ENCODE results near the gene MAP4K3. TPM values are rescaled to one million over a fixed set of nuclear protein-coding genes. Genes with fewer than 3 reads are reported as not detected.

The MAP4K3 gene
- total RNA-seq, 1 donor from 2014 or later: 34.1 TPM

DNA sequence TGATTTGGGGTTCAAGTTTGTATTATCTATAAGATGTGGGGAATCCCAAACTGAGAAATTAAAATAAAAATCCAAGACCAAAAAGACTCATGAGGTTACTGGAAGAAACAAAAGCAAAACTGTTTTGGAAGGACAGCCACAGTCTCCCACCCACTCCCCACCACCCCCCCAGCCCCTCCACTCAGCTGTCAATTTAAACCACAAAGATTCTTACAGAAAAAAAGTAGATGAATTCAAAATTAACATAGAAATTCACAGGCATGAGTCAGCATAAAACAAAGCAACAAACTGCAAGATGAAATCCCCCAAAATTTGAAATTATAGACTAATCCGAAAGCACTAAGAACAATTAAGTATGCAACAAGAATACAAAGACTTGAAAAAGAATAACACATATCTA, 12.1 kb downstream of the MAP4K3 start:
- H3K27me3 ChIP-seq: no peaks in the 10 kb centered on the region
- H3K4me1 ChIP-seq: peaks cover 0 to 14% of the 10 kb centered on the region in 2 donors
- TF ChIP-seq, protein P1, sequence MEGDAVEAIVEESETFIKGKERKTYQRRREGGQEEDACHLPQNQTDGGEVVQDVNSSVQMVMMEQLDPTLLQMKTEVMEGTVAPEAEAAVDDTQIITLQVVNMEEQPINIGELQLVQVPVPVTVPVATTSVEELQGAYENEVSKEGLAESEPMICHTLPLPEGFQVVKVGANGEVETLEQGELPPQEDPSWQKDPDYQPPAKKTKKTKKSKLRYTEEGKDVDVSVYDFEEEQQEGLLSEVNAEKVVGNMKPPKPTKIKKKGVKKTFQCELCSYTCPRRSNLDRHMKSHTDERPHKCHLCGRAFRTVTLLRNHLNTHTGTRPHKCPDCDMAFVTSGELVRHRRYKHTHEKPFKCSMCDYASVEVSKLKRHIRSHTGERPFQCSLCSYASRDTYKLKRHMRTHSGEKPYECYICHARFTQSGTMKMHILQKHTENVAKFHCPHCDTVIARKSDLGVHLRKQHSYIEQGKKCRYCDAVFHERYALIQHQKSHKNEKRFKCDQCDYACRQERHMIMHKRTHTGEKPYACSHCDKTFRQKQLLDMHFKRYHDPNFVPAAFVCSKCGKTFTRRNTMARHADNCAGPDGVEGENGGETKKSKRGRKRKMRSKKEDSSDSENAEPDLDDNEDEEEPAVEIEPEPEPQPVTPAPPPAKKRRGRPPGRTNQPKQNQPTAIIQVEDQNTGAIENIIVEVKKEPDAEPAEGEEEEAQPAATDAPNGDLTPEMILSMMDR (IDR thresholded peaks at IDR 0.05): no peak
- H3K36me3 ChIP-seq: no peaks in the 10 kb centered on the region
- H3K9me3 ChIP-seq: no peaks in the 10 kb centered on the region
- no peak for DNase-seq (ENCODE audit: low spot score in 2 of 2)
- intact Hi-C loops (cut with DNase I): no loop called here
- H3K4me3 ChIP-seq: no peak overlapping the region
- H3K27ac ChIP-seq: no peak overlapping the region

DNA sequence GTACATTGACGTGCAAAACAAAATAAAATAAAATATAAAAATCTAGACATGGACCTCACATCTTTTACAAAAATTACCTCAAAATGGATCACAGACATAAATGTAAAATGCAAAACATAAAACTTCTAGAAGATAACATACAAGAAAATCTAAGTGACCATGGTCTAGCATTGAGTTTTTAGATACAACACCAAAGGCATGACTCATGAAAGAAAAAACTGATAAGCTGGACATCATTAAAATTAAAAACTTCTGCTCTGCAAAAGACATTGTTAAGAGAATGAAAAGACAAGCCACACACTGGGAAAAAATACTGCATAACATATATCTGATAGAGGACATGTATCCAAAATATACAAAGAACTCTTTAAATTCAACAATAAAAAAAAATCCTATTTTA, 14.4 kb downstream of the MAP4K3 start:
- H3K9me3 ChIP-seq: no peaks in the 10 kb centered on the region
- no peaks in the 10 kb centered on the region for H3K36me3 ChIP-seq
- H3K4me3 ChIP-seq: no peak overlapping the region
- TF ChIP-seq, protein P1 (IDR thresholded peaks at IDR 0.05): no peak
- peaks cover 0 to 18% of the 10 kb centered on the region in 2 donors for H3K4me1 ChIP-seq
- H3K27ac ChIP-seq: no peak overlapping the region
- DNase-seq (ENCODE audit: low spot score in 2 of 2): no peak
- intact Hi-C loops (cut with DNase I): no loop called here
- no peaks in the 10 kb centered on the region for H3K27me3 ChIP-seq

GRCh38 chr2:39421354-39421753, 15.7 kb downstream of the MAP4K3 start:
- TF ChIP-seq, protein P1 (IDR thresholded peaks at IDR 0.05): no peak
- no peaks in the 10 kb centered on the region for H3K27me3 ChIP-seq
- intact Hi-C loops (cut with DNase I): no loop called here
- peaks cover 0 to 23% of the 10 kb centered on the region in 2 donors for H3K4me1 ChIP-seq
- no peaks in the 10 kb centered on the region for H3K9me3 ChIP-seq
- H3K36me3 ChIP-seq: no peaks in the 10 kb centered on the region
- DNase-seq (ENCODE audit: low spot score in 2 of 2): no peak
- no peak overlapping the region for H3K27ac ChIP-seq
- no peak overlapping the region for H3K4me3 ChIP-seq

DNA sequence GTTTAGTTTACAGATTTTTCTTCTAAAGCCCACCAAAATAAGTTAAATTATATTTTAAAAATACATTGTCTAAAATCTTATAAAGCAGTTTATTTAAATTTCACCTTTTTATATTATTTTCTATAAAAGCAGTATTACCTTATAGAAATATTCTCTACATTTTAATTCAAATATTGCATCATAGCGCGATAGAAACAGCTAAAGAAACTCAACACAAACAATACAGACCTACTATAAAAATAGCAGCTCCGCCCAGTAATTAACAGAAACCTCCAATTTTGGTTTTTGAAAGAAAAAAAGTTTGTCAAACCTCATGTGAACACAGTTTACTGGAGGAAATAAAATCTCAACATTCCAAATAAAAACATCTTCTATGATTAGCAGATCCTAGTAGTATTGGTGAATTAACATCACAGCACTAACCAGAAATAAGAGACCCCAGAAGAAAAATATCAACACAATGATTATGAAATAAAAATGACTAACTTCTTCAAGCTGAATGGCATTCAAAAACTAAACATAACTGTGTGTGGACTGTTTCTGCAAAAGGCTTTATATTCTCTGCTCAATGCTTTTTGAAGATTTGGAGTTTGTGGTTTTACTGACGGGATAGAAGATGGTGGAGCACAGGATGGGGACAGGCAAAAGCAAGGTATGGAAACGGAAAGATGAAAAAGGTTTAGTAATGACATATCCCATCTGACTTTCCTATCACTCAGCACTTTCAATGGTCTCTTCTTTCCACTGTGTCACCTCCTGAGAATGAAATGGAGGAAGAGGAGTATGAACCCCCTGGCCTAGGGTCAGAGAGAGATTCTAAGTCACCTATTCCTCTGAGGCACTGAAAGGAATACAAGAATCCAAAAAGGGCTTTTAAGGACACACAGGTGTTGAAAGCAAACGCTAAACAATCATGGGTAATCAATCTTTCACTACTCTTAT, 17.5 kb downstream of the MAP4K3 start:
- intact Hi-C loops (cut with DNase I): no loop called here
- H3K27ac ChIP-seq: peak overlapping the region in 1 of 2 donors; percentile 14
- no peaks in the 10 kb centered on the region for H3K9me3 ChIP-seq
- H3K4me1 ChIP-seq: peaks cover 0 to 27% of the 10 kb centered on the region in 2 donors
- no peak overlapping the region for H3K4me3 ChIP-seq
- no peak for DNase-seq (ENCODE audit: low spot score in 2 of 2)
- TF ChIP-seq, protein P1 (IDR thresholded peaks at IDR 0.05): no peak
- H3K36me3 ChIP-seq: no peaks in the 10 kb centered on the region
- H3K27me3 ChIP-seq: no peaks in the 10 kb centered on the region

DNA sequence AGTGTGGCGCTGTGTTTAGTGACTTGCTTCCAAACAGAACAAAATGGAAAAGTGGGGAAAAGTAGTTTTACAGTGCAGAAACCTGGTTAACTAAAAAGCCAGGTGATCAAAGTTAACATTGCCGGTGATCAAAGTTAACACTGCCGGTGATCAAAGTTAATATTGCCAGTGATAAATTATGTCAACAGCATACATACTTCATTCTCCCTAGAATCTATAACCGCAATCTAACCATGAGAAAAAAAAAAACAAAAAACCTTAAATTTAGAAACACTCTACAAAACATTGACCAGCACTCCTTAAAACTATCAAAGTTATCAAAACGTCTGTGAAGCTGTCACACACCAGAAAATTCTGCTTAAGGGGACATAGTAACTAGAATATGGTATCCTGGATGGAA, 18.6 kb downstream of the MAP4K3 start:
- TF ChIP-seq, protein P1 (IDR thresholded peaks at IDR 0.05): no peak
- Histone ChIP-seq H3K4me3 (no peak overlapping the region), H3K27ac (no peak overlapping the region), H3K4me1 (peaks cover 0 to 27% of the 10 kb centered on the region in 2 donors), H3K27me3 (no peaks in the 10 kb centered on the region), H3K9me3 (no peaks in the 10 kb centered on the region), H3K36me3 (no peaks in the 10 kb centered on the region)
- intact Hi-C loops (cut with DNase I): no loop called here
- no peak for DNase-seq (ENCODE audit: low spot score in 2 of 2)
